ENCODE measurements around the gene RAB5IF.

RAB5IF gene

DNA sequence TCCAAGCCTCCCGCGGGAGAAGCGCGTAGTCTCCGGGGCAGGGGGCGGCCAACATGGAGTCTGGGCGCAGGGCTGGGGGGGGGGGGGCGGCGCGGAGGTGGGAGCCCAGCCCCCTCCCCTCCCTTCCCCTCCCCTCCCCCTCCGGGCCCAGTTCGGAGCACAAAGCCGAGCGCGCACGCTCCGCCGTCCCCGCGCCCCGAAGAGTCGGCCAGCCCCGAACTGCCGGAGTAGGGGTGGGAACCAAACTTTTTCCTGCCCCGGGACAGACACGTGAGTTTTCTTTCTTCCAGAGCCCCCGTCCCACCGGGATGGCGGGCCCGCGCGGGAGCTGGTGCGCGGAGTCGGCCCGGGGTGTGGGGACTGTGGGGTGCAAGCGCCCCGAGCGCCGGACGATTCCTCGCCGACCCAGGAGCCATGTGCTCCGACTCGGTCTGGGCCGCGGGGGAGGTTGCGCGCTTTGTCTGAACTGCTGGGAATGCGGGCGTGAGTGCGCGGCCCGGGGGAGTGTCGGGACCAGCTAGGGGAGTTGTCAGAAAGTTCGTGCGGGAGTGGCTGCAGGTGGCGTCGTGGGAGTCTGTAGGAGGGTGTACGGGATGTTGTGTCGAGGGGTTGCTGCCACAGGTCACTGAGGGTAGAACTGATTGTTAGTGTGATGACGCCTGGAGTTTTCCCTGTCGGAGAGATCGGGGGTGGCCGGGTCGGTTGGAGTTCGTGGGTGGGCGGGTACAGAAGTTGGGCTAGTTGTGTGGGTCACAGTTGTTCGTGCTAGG lies 31.0 kb upstream of the RAB5IF start:
- no peaks in the 10 kb centered on the region for H3K27me3 ChIP-seq (replicated peaks)
- peaks cover 4% of the 10 kb centered on the region for H3K36me3 ChIP-seq (replicated peaks)
- H3K4me3 ChIP-seq (ENCODE audit: low read depth, low read length) = peak overlapping the region; percentile 76
- peak overlapping the region; percentile 64 for H3K27ac ChIP-seq
- DNase-seq = peak; percentile 50
- in situ Hi-C loops (cut with HindIII; ENCODE audit: low pct_ligation_motif_present, low sequenced_read_pairs) = no loop called here
- TF ChIP-seq CTCF (IDR thresholded peaks at IDR 0.05; ENCODE audit: low read depth, low read length, missing control alignments) = no peak

- H3K27ac ChIP-seq = no peak overlapping the region
- no peak for DNase-seq
- in situ Hi-C loops (cut with HindIII; ENCODE audit: low pct_ligation_motif_present, low sequenced_read_pairs) = no loop called here
- no peak for TF ChIP-seq CTCF (IDR thresholded peaks at IDR 0.05; ENCODE audit: low read depth, low read length, missing control alignments)
- H3K27me3 ChIP-seq (replicated peaks) = no peaks in the 10 kb centered on the region
- no peak overlapping the region for H3K4me3 ChIP-seq (ENCODE audit: low read depth, low read length)
- H3K36me3 ChIP-seq (replicated peaks) = peaks cover 12% of the 10 kb centered on the region
Measured at GRCh38 chr20:36576081-36576445, 29.5 kb upstream of the RAB5IF start.

DNA sequence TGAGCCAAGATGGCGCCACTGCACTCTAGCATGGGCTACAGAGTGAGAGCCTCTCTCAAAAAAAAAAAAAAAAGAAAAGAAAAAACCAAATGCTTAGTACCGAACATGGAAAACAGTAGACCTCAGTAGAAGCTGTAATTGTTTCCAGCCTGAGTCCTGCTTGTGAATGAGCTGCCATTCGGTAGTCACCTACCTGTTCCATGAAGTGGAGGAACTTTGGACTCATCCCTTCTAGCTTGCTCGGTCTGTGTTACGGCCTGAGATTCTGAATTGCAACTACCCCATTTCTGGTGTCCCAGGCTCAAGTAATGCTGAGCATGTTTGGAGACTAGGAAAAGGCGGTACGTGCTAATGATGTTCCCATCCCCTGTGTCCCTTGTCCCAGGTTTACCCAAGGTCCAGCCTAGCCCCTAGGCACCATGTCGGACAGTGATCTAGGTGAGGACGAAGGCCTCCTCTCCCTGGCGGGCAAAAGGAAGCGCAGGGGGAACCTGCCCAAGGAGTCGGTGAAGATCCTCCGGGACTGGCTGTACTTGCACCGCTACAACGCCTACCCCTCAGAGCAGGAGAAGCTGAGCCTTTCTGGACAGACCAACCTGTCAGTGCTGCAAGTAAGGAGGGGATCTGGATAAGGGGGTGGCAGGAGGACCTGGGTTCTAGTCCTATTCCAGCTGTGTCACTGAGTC lies 27.1 kb upstream of the RAB5IF start:
- Histone ChIP-seq H3K27ac (no peak overlapping the region), H3K4me3 (ENCODE audit: low read depth, low read length) (no peak overlapping the region), H3K27me3 (replicated peaks) (no peaks in the 10 kb centered on the region), H3K36me3 (replicated peaks) (peaks cover 27% of the 10 kb centered on the region)
- DNase-seq = no peak
- TF ChIP-seq CTCF (IDR thresholded peaks at IDR 0.05; ENCODE audit: low read depth, low read length, missing control alignments) = no peak
- in situ Hi-C loops (cut with HindIII; ENCODE audit: low pct_ligation_motif_present, low sequenced_read_pairs) = no loop called here

DNA sequence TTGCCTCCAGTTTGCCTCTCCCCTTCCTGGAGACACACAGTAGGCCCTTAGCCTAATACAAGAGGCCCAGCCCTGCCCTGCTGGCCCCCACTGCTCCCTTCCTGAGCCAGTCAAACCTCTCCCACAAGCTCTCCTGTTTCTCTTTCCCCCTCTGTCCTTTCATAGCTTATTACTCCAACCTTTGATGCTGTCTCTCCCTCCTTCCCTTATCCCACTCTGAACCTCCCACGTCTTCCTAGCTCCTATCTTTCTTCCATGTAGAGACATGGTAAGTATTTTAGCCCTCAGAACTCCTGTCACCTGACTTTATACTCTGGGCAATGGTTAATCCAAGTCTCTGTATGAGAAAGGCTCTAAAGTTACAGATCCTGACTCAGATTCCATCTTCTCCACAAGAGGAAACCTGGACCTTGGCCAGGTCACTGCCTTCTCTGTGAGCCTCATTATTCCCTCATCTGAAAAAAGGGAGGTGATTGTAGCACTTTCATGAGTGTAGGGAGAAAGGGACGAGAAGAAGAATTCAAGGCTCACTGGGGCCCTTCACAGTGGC lies 25.5 kb upstream of the RAB5IF start:
- H3K4me3 ChIP-seq (ENCODE audit: low read depth, low read length) = no peak overlapping the region
- H3K27ac ChIP-seq = no peak overlapping the region
- in situ Hi-C loops (cut with HindIII; ENCODE audit: low pct_ligation_motif_present, low sequenced_read_pairs) = no loop called here
- no peak for TF ChIP-seq CTCF (IDR thresholded peaks at IDR 0.05; ENCODE audit: low read depth, low read length, missing control alignments)
- no peaks in the 10 kb centered on the region for H3K27me3 ChIP-seq (replicated peaks)
- peaks cover 27% of the 10 kb centered on the region for H3K36me3 ChIP-seq (replicated peaks)
- peak; percentile 28 for DNase-seq

- DNase-seq = no peak
- no peak overlapping the region for H3K27ac ChIP-seq
Measured at GRCh38 chr20:36582322-36582721, 23.3 kb upstream of the RAB5IF start.

More at GRCh38 chr20:36582322-36582721, 23.3 kb upstream of the RAB5IF start:
- Histone ChIP-seq H3K27me3 (replicated peaks) (no peaks in the 10 kb centered on the region), H3K4me3 (ENCODE audit: low read depth, low read length) (no peak overlapping the region), H3K36me3 (replicated peaks) (peaks cover 27% of the 10 kb centered on the region)
- in situ Hi-C loops (cut with HindIII; ENCODE audit: low pct_ligation_motif_present, low sequenced_read_pairs) = no loop called here
- TF ChIP-seq CTCF (IDR thresholded peaks at IDR 0.05; ENCODE audit: low read depth, low read length, missing control alignments) = no peak
